Measurements from ENCODE around the gene ZCCHC2.

Gene ZCCHC2

DNA sequence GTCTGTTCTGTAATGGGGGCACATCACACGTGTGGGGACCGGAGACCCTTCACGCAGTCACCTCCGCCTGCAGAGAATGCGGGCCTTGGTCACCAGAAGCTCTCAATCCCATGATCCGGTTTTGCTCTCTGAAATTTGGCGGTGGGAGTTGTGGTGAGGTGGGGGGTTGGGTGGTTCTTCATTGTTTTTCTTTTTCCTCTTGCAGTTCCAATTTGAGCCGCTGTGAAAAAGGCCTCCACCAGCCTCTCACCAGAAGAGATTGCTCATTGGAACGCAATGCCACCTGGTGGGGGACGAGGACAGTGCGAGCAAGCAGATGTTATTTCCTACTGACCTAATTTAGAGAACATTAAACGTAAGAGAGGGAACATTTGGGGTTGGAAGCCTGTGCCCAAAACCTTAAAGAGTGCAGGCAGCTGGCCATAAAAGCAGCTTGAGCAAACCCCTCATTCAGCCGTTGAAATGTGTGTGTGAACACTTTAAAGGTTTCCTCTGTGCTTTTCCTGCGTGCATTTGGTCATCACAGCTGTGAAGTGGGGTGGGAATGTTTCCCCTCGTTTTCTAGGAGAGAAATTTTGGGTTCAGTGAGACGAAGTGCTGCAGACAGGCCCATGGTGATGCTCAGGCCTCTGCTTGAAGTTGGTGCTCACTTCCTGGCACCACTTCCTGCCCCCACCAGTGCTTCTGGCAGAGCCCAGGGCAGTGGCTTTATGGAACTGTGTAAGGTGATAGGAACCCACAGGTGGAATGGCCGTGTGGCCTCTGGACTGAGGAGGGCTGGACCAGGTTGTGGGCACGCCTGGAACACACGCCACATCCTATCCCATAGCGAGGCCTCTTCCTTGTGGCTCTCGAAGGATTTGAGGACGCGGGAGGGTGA lies 61.7 kb downstream of the ZCCHC2 start:
- TF ChIP-seq, protein P1, sequence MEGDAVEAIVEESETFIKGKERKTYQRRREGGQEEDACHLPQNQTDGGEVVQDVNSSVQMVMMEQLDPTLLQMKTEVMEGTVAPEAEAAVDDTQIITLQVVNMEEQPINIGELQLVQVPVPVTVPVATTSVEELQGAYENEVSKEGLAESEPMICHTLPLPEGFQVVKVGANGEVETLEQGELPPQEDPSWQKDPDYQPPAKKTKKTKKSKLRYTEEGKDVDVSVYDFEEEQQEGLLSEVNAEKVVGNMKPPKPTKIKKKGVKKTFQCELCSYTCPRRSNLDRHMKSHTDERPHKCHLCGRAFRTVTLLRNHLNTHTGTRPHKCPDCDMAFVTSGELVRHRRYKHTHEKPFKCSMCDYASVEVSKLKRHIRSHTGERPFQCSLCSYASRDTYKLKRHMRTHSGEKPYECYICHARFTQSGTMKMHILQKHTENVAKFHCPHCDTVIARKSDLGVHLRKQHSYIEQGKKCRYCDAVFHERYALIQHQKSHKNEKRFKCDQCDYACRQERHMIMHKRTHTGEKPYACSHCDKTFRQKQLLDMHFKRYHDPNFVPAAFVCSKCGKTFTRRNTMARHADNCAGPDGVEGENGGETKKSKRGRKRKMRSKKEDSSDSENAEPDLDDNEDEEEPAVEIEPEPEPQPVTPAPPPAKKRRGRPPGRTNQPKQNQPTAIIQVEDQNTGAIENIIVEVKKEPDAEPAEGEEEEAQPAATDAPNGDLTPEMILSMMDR (IDR thresholded peaks at IDR 0.05; ENCODE audit: insufficient read depth, low read depth, low read length, missing control alignments), result peak; percentile 100
- H3K4me3 ChIP-seq (ENCODE audit: low read length), result no peak overlapping the region
- peak; percentile 90 for DNase-seq (ENCODE audit: low read depth)

DNA sequence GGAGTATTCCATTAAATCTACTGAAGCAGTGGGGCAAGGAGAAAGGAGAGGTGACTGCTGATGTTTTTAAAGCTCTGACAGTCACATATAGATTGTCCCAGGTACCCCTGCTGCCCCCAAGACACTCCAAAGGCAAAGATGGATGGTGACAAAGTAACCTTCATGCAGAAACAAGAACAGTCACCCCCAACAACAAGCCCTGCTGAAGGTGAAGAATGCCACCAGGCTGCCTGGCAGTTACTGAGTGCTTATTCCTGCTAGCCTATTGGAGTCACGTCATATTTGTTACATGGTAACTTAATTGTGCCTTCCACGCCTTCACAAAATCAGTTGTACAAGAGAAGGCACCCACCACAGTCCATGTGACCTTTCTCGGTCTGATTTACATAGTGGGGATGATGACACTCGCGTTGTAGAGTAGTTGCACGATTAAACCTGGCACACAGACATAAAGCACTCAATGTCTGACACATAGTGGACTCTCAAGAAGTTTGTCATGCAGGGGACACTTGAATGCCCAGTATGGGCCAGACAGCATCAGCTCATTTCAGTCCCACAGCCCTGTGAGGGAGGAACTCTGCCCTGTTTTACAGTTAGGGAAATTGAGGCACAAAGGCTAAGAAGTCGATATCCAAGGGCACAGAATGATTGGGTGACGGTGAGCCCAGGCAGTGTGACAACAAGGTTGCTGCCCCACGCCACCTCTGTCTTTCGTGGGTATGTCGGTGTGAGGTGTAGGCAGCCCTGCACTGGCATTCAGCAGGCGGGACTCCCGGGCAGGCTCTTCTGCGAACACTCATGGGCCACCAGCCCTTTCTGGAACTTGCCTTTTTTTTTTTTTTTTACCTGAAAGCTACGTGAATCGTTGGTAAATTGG lies 62.7 kb downstream of the ZCCHC2 start:
- DNase-seq (ENCODE audit: low read depth), result no peak
- no peak overlapping the region for H3K4me3 ChIP-seq (ENCODE audit: low read length)
- TF ChIP-seq, protein P1 (IDR thresholded peaks at IDR 0.05; ENCODE audit: insufficient read depth, low read depth, low read length, missing control alignments), result no peak

DNA sequence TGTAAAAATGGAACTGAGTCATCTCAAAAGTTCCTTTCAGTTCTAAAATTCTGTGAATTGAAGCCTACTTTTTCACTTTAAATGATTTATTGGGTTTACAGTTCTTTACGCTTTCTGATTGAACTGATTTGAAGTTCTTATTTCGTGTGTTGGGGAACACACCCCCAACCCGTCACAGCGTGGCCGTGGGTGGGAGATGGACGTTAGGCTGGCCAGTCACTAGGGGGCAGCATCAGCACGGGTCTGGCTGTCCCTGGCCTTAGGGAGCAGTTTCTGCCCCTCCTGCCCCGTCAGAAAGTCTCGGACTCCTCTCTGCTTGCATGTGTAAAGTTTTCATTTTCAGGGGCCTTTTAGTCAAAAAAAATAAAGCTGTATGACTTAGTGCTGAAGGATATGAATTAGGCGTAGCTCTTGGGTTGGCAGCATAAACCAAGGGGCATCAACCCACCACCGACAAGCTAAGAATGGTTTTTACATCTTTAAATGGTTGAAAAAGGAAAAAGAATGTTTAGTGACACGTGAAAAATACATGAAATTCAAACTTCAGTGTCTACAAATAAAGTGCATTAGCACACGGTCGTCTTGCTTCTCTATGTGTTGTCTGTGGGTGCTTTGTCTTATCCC lies 63.4 kb downstream of the ZCCHC2 start:
- H3K4me3 ChIP-seq (ENCODE audit: low read length), result no peak overlapping the region
- DNase-seq (ENCODE audit: low read depth), result peak; percentile 70
- TF ChIP-seq, protein P1 (IDR thresholded peaks at IDR 0.05; ENCODE audit: insufficient read depth, low read depth, low read length, missing control alignments), result peak; percentile 93

DNA sequence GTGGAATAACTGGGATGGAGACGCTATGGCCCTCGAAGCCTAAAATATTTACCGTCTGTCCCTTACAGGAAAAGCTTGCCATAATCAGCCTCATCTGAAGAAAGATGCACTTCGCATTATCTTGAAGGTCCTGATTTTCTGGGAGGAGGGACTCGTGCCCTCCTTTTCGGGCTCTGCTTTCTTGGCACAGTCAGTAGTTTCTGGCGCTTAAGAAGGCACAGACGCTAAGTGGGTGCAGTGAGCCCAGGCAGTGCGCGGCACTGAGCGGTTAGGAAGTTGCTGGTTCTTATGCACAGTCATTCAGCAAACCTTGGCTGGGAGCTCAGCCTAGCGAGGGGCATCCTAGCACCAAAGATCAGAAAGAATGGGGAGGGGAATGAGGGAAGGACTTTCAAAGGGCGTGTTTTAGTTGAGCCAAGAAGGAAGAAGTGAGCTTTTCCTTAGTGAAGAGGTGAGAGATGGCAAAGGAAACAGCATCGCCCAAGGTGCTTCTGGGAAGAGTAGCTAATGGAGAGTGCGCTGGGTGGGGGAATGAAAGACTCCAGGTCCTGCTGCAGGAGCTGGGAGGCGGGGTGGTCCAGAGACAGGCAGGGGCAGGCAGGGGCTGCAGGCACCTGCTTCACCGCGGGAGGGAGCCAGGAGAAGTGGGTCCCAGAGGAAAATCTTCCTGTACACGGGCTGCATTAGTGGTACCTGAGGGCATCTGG lies 64.1 kb downstream of the ZCCHC2 start:
- no peak for DNase-seq (ENCODE audit: low read depth)
- no peak overlapping the region for H3K4me3 ChIP-seq (ENCODE audit: low read length)
- TF ChIP-seq, protein P1 (IDR thresholded peaks at IDR 0.05; ENCODE audit: insufficient read depth, low read depth, low read length, missing control alignments), result no peak

DNA sequence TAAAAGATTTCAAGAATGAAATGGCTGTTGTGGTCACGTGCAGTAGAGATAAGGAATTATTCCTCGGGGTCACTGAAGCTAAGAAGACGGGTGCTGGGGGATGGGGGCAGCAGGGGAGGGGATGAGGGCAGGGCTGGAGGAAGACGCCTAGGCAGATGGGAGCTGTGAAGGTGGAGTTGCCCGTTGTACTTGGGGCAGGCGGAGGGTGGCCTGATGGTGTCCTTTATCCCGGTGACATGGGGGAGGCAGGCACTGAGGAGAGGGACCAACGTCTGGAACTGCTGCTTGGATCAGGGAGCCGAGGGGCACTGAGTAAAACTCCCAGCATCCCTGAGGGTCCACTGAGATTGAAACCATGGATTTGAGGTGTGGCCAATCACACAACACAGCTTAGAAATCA lies 64.9 kb downstream of the ZCCHC2 start:
- H3K4me3 ChIP-seq (ENCODE audit: low read length), result no peak overlapping the region
- TF ChIP-seq, protein P1 (IDR thresholded peaks at IDR 0.05; ENCODE audit: insufficient read depth, low read depth, low read length, missing control alignments), result no peak
- no peak for DNase-seq (ENCODE audit: low read depth)

DNA sequence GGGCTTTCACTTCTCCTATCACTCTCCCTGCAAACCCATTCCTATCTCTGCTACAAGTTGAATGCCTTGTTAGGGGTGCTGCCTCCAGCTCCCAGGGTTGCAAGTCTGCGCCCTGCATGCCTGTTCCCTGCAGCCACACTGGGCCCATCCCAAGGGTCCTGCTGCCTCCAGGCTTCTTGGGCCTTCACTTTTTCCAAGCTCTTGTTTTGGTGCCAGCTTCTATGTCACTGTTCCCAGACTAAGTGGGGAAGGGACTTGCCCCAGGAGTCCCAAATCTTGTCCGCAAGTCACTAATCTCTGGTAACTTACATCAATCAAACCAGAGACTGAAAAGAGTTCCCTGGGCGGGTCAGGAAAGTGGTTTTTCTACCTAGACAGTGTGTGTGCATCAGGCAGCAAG lies 65.4 kb downstream of the ZCCHC2 start:
- no peak overlapping the region for H3K4me3 ChIP-seq (ENCODE audit: low read length)
- no peak for DNase-seq (ENCODE audit: low read depth)
- TF ChIP-seq, protein P1 (IDR thresholded peaks at IDR 0.05; ENCODE audit: insufficient read depth, low read depth, low read length, missing control alignments), result no peak
